ENCODE results near the gene HNRNPC.

DNA sequence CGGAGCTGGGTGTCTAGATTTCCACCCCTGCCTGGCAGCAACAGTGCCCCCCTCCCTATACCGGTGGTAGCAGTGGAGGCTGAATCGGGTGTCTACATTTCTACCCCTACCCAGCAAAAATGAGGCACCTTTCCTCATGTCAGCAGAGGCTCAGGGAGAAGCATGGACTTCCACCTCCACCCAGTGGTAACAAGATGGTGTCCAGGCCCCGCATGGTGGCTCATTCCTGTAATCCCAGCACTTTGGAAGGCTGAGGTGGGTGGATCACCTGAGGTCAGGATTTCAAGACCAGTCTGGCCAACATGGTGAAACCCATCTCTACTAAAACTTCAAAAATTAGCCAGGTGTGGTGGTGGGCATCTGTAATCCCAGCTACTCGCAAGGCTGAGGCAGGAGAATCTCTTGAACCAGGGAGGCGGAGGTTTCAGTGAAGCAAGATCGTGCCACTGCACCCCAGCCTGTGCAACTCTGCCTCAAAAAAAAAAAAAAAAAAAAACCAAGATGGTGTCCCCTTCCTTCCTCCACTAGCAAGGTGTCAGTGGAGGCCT lies 77.9 kb downstream of the HNRNPC start:
- TF ChIP-seq GATA2 (IDR thresholded peaks at IDR 0.05; ENCODE audit: low read depth, low read length): no peak
- TF ChIP-seq GATA3 (IDR thresholded peaks at IDR 0.05; ENCODE audit: low read depth, low read length): no peak
